NCI-H1092 treated with DMSO at 0.1 percent for 48 hours (cell line): ENCODE data around the gene GSK3A.

Source experiments
- DNase-seq: peaks from one replicate; lab custom pipeline; 2025; lab: John Stamatoyannopoulos, UW

Gene GSK3A

GRCh38 chr19:42280815-42281145, 38.4 kb upstream of the GSK3A start:
- no peak for DNase-seq

GRCh38 chr19:42279902-42280814, 37.8 kb upstream of the GSK3A start:
- DNase-seq: peak; percentile 90

GRCh38 chr19:42279155-42279901, 36.9 kb upstream of the GSK3A start:
- DNase-seq: no peak

- DNase-seq: no peak
Measured at GRCh38 chr19:42278452-42279154, 36.2 kb upstream of the GSK3A start.

GRCh38 chr19:42277821-42278451, 35.5 kb upstream of the GSK3A start:
- DNase-seq: no peak

- no peak for DNase-seq
Measured at GRCh38 chr19:42276821-42277220, 34.4 kb upstream of the GSK3A start.

- no peak for DNase-seq
Measured at GRCh38 chr19:42276284-42276683, 33.9 kb upstream of the GSK3A start.

- DNase-seq: no peak
Measured at GRCh38 chr19:42275517-42275916, 33.1 kb upstream of the GSK3A start.

GRCh38 chr19:42275103-42275502, 32.7 kb upstream of the GSK3A start:
- DNase-seq: no peak

GRCh38 chr19:42274065-42274682, 31.8 kb upstream of the GSK3A start:
- DNase-seq: no peak

- DNase-seq: no peak
Measured at GRCh38 chr19:42273407-42274064, 31.1 kb upstream of the GSK3A start.

- no peak for DNase-seq
Measured at GRCh38 chr19:42272989-42273406, 30.6 kb upstream of the GSK3A start.

- DNase-seq: no peak
Measured at GRCh38 chr19:42272535-42272897, 30.1 kb upstream of the GSK3A start.

- no peak for DNase-seq
Measured at GRCh38 chr19:42271861-42272534, 29.6 kb upstream of the GSK3A start.

- no peak for DNase-seq
Measured at GRCh38 chr19:42271045-42271419, 28.6 kb upstream of the GSK3A start.

GRCh38 chr19:42270346-42271044, 28.1 kb upstream of the GSK3A start:
- DNase-seq: no peak

GRCh38 chr19:42269478-42270345, 27.3 kb upstream of the GSK3A start:
- DNase-seq: peak; percentile 43

GRCh38 chr19:42268704-42269477, 26.5 kb upstream of the GSK3A start, which contains the start of gene CIC:
CIC (plus strand) TSS chr19:42269252; CDS start chr19:42271784, 2,532 bp downstream.
- DNase-seq: peak; percentile 100
